SK-N-SH (cell line): Measurements from ENCODE around the gene RSRC2. TPM values are rescaled to one million over a fixed set of nuclear protein-coding genes. Genes with fewer than 3 reads are reported as not detected.
"Not testable (repeated sequence)": the region's sequence is repeated elsewhere in the genome, so short reads cannot be mapped to it uniquely, and the experiment has no call there.

Source experiments
- CTCF ChIA-PET: fragments of 300-600, 350-600 bp; formaldehyde crosslinking; extraction: SDS; loops from one replicate; lab custom pipeline; 2021; lab: Yijun Ruan, JAX
- POLR2A ChIA-PET: fragments of 350-600 bp; sonication (Branson Sonifier 250); formaldehyde crosslinking; extraction: SDS; loops from one replicate; lab custom pipeline; 2020; ENCODE audit warnings: antibody characterized with exemption, inconsistent platforms; lab: Yijun Ruan, JAX
- DNase-seq: peaks from one replicate; pipeline ENCODE4 v3.0.0; 2012
- H2AFZ ChIP-seq: fragments of 200-600 bp; sonication (generic); 2 replicates; pipeline ENCODE4 v1.8.1; 2016; ENCODE audit warnings: antibody characterized with exemption, mild to moderate bottlenecking, low read depth
- H3F3A ChIP-seq: fragments of 200-600 bp; sonication (generic); replicated peaks from 2 replicates; pipeline ENCODE3; 2016; ENCODE audit warnings: antibody characterized with exemption, mild to moderate bottlenecking; ENCODE audit not compliant: insufficient read depth
- H3K27ac ChIP-seq, 2 experiments: fragments of 200-500 bp in 1 of 2; fragments of 200-600 bp in 1 of 2; sonication (Bioruptor generic) in 1 of 2; sonication (generic), shearing (Covaris generic) in 1 of 2; 2 replicates each; pipeline versions ENCODE4 v1.5.1 to v1.6.1; 2014 to 2016; ENCODE audit warnings: low read depth in 2 of 2, inconsistent platforms in 1 of 2, low read length in 1 of 2, mild to moderate bottlenecking in 1 of 2, mixed read lengths in 1 of 2
- H3K27me3 ChIP-seq: fragments of 200-600 bp; sonication (generic), shearing (Covaris generic); 2 replicates; pipeline ENCODE4 v1.6.1; 2016; ENCODE audit warnings: mixed run types; ENCODE audit not compliant: insufficient read depth
- H3K36me3 ChIP-seq, 2 experiments: fragments of 200-500 bp in 1 of 2; fragments of 200-600 bp in 1 of 2; sonication (Bioruptor generic) in 1 of 2; sonication (generic) in 1 of 2; replicated peaks in 1 of 2; 2 replicates each; pipeline versions ENCODE3 to v1.5.1; 2014 to 2016; ENCODE audit warnings: low read length in 1 of 2, mild to moderate bottlenecking in 1 of 2; ENCODE audit not compliant: insufficient read depth in 2 of 2, control insufficient read depth in 1 of 2
- H3K4me1 ChIP-seq, 2 experiments: fragments of 200-500 bp in 1 of 2; fragments of 200-600 bp in 1 of 2; sonication (Bioruptor generic) in 1 of 2; sonication (generic), shearing (Covaris generic) in 1 of 2; 2 replicates each; pipeline versions ENCODE4 v1.5.1 to v1.6.1; 2014 to 2016; ENCODE audit warnings: low read depth in 1 of 2, low read length in 1 of 2, mixed run types in 1 of 2; ENCODE audit not compliant: insufficient read depth in 2 of 2, control insufficient read depth in 1 of 2
- H3K4me2 ChIP-seq: fragments of 200-600 bp; sonication (generic), shearing (Covaris generic); 2 replicates; pipeline ENCODE4 v1.6.1; 2017; ENCODE audit warnings: mixed run types
- H3K4me3 ChIP-seq, 2 experiments: fragments of 200-500 bp in 1 of 2; fragments of 200-600 bp in 1 of 2; sonication (Bioruptor generic) in 1 of 2; sonication (generic), shearing (Covaris generic) in 1 of 2; 2 replicates each; pipeline versions ENCODE4 v1.5.1 to v1.8.1; 2014 to 2016; ENCODE audit warnings: low read depth in 2 of 2, inconsistent platforms in 1 of 2, low read length in 1 of 2, mild to moderate bottlenecking in 1 of 2, mixed read lengths in 1 of 2, moderate library complexity in 1 of 2
- H3K79me2 ChIP-seq: fragments of 200-600 bp; sonication (generic); 2 replicates; pipeline ENCODE4 v1.8.1; 2017; ENCODE audit warnings: mild to moderate bottlenecking; ENCODE audit not compliant: insufficient read depth
- H3K9ac ChIP-seq: fragments of 200-600 bp; sonication (generic); 2 replicates; pipeline ENCODE4 v1.6.1; 2017; ENCODE audit warnings: mixed run types
- H3K9me2 ChIP-seq: fragments of 200-600 bp; sonication (generic); 2 replicates; pipeline ENCODE4 v1.6.1; 2017; ENCODE audit warnings: mixed run types
- H3K9me3 ChIP-seq: fragments of 200-600 bp; sonication (generic); 2 replicates; pipeline ENCODE4 v1.6.1; 2017; ENCODE audit warnings: mixed run types, mild to moderate bottlenecking, moderate library complexity
- H4K20me1 ChIP-seq: fragments of 200-600 bp; sonication (generic); 2 replicates; pipeline ENCODE4 v1.6.1; 2017; ENCODE audit warnings: mild to moderate bottlenecking, mixed run types; ENCODE audit not compliant: insufficient read depth
- CTCF ChIP-seq: fragments of 200-600 bp; sonication (generic); IDR thresholded peaks from 2 replicates; pipeline ENCODE4 v1.6.1; 2017; ENCODE audit warnings: antibody characterized with exemption, mild to moderate bottlenecking, moderate library complexity
- EZH2phosphoT487 ChIP-seq: fragments of 200-600 bp; sonication (generic); IDR thresholded peaks from 2 replicates; pipeline ENCODE4 v1.6.1; 2017; ENCODE audit warnings: low read depth, mixed run types, mild to moderate bottlenecking, antibody characterized with exemption, moderate library complexity, borderline replicate concordance
- FOXJ3 ChIP-seq: sonication (generic); formaldehyde crosslinking; IDR thresholded peaks from 2 replicates; pipeline ENCODE4 v1.5.1; 2020; ENCODE audit warnings: mild to moderate bottlenecking, missing genetic modification reagents
- IRF3 ChIP-seq: fragments of 150-350 bp; IDR thresholded peaks from 2 replicates; pipeline ENCODE4 v1.6.1; 2016; ENCODE audit warnings: mild to moderate bottlenecking, low read depth, low read length
- JUND ChIP-seq: IDR thresholded peaks from 2 replicates; pipeline ENCODE4 v1.4.0; 2012
- MXI1 ChIP-seq: IDR thresholded peaks from 2 replicates; pipeline ENCODE4 v1.6.1; 2012; ENCODE audit warnings: mild to moderate bottlenecking, low read depth, low read length, improper control_type of control experiment
- RCOR1 ChIP-seq: fragments of 150-350 bp; IDR thresholded peaks from 2 replicates; pipeline ENCODE4 v1.6.1; 2017; ENCODE audit warnings: antibody characterized with exemption, low read length
- RXRA ChIP-seq: IDR thresholded peaks from 2 replicates; pipeline ENCODE4 v1.4.0; 2012; ENCODE audit warnings: low read depth, mild to moderate bottlenecking, borderline replicate concordance
- TAF1 ChIP-seq: IDR thresholded peaks from 2 replicates; pipeline ENCODE4 v1.6.1; 2012; ENCODE audit warnings: low read depth, mild to moderate bottlenecking, low read length, moderate library complexity, borderline replicate concordance
- TCF12 ChIP-seq: IDR thresholded peaks from 2 replicates; pipeline ENCODE4 v1.4.0; 2012
- YY1 ChIP-seq: IDR thresholded peaks from 2 replicates; pipeline ENCODE4 v1.4.0; 2012; ENCODE audit warnings: low read depth, mild to moderate bottlenecking
- WGBS: methylation state at CpG from one replicate; pipeline ENCODE4 v1.1.6; 2017; ENCODE audit warnings: low lambda C conversion rate; 5-methylcytosine and 5-hydroxymethylcytosine counted together
- polyA plus RNA-seq, 3 experiments: library from polyadenylated mRNA; depleted of rRNA; stranded (reverse); fragments of >200 nt; gene quantifications; 2 replicates each; pipeline ENCODE4 v1.2.3, GENCODE V29; 2012

The RSRC2 gene
- polyA plus RNA-seq, 1 of the 3 experiments (the other 2 are of a cell fraction) = 24.8 TPM

- H3K9ac ChIP-seq, H3K9me3 ChIP-seq, H4K20me1 ChIP-seq, POLR2A ChIA-PET, H3K4me3 ChIP-seq, H3K79me2 ChIP-seq, DNase-seq, H3K27ac ChIP-seq, H3K27me3 ChIP-seq, CTCF ChIA-PET, H3K9me2 ChIP-seq, H3K4me1 ChIP-seq, H2AFZ ChIP-seq, H3K4me2 ChIP-seq: not testable (repeated sequence)
- Histone ChIP-seq H3F3A (peaks cover 14% of the 10 kb centered on the region), H3K36me3 (peaks cover 0 to 40% of the 10 kb centered on the region in 2 experiments)
- WGBS = 100% methylated on average over 5 of the region's 5 CpGs
Observed at GRCh38 chr12:122566816-122567215, 40.1 kb upstream of the RSRC2 start.

- H3F3A ChIP-seq = peaks cover 14% of the 10 kb centered on the region
- ChIA-PET CTCF (interaction anchor here (1.1 to 1.6 kb wide), 2 partner anchors 9 to 25 kb away, joined by 3 to 6 read pairs; no protein-coding TSS in a partner anchor), POLR2A (no interaction called here)
- no peak for DNase-seq
- no peaks in the 10 kb centered on the region for H3K27me3 ChIP-seq
- H3K4me3 ChIP-seq = no peak overlapping the region
- no peaks in the 10 kb centered on the region for H3K4me1 ChIP-seq
- H2AFZ ChIP-seq = no peak overlapping the region
- no peak overlapping the region for H3K9ac ChIP-seq
- H3K79me2 ChIP-seq = no peaks in the 10 kb centered on the region
- H3K27ac ChIP-seq = no peak overlapping the region
- no peaks in the 10 kb centered on the region for H3K9me3 ChIP-seq
- H3K36me3 ChIP-seq = peaks cover 0 to 37% of the 10 kb centered on the region in 2 experiments
- 0 out of 2 replicates have a peak, but pooled peaks cover 3% of the 10 kb centered on the region for H3K9me2 ChIP-seq
- no peak overlapping the region for H3K4me2 ChIP-seq
- TF ChIP-seq TAF1 (no peak), MXI1 (no peak), RXRA (no peak), TCF12 (no peak), YY1 (no peak), RCOR1 (no peak), JUND (no peak), CTCF (no peak), IRF3 (no peak), EZH2phosphoT487 (no peak), FOXJ3 (CRISPR knock-in tag) (no peak)
- H4K20me1 ChIP-seq = no peaks in the 10 kb centered on the region
- 99% methylated on average over 4 of the region's 4 CpGs for WGBS
Observed at GRCh38 chr12:122563361-122563760, 36.6 kb upstream of the RSRC2 start.
